ENCODE measurements around the gene TRIM66. TPM values are rescaled to one million over a fixed set of nuclear protein-coding genes. Genes with fewer than 3 reads are reported as not detected.

The TRIM66 gene
- total RNA-seq, 1 experiment from 2014 or later: 14.0 TPM

GRCh38 chr11:8564526-8564925, 117.9 kb downstream of the TRIM66 start:
- CTCF ChIA-PET: no interaction called here
- Mint-ChIP-seq H3K4me1 (ENCODE audit: low read depth, unreplicated experiment) (no peaks in the 10 kb centered on the region), H3K9me3 (ENCODE audit: low read depth, unreplicated experiment) (no peaks in the 10 kb centered on the region), H3K4me3 (ENCODE audit: low read depth, unreplicated experiment) (no peak overlapping the region), H3K27me3 (ENCODE audit: unreplicated experiment) (peaks cover 61% of the 10 kb centered on the region), H3K36me3 (ENCODE audit: insufficient read depth, unreplicated experiment) (no peaks in the 10 kb centered on the region), H3K27ac (ENCODE audit: unreplicated experiment) (no peak overlapping the region)
- intact Hi-C loops (cut with micrococcal nuclease; ENCODE audit: unreplicated experiment): no loop called here
- BruUV-seq (replicated peaks): no TSS peak
- TF ChIP-seq CTCF (IDR thresholded peaks at IDR 0.05; ENCODE audit: unreplicated experiment): no peak
- no peak for DNase-seq

Other genes with a start within 250 kb of the TRIM66 start
- 1.7 and 3.0 TPM in 2 replicates for gene STK33, start 88.4 kb downstream of the TRIM66 start, total RNA-seq (2022)
- gene RPL27A, start 127 bp upstream of the TRIM66 start, total RNA-seq (2022): 571 and 585 TPM in 2 replicates
- gene AKIP1, start 228.5 kb upstream of the TRIM66 start, total RNA-seq (2022): 23.0 and 26.8 TPM in 2 replicates

All from Calu3 (cell line).